ENCODE data around the gene COL4A6. TPM values are rescaled to one million over a fixed set of nuclear protein-coding genes. Genes with fewer than 3 reads are reported as not detected.

The COL4A6 gene
- 15.4 to 18.3 TPM (median 17.5 TPM) in 5 replicates for total RNA-seq (2022; extraction: Qiagen RNA extraction; ENCODE audit: low read depth)

DNA sequence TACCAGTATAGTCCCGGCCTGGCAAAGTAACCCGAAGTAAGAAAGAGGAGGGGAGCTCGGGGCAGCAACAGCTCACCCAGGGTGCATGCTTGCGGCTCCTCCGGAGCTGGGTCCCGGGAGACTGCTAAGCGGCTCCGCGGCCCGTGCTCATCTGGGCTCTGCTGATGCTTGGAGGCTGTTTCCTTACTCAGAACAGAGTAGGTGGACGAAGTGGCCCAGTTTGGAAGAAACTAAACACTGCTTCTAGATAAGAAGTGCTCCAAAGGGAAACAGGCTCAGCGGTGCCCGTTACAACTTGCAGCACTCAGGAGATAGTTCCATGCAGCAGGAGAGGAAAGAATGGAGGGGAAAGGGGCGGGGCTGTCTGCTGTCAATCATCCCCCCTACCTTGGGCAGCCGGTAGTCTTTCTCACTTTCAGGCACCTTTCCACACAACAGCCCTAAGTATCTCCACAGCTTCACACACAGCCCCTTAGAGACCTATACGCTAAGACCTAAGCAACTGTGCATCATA is at the start of gene COL4A6:
Gene COL4A6, minus strand, starts transcription at position 313 of the 514 bp plus-strand sequence. Its CDS starts 226 bp downstream, at position 87.

DNA sequence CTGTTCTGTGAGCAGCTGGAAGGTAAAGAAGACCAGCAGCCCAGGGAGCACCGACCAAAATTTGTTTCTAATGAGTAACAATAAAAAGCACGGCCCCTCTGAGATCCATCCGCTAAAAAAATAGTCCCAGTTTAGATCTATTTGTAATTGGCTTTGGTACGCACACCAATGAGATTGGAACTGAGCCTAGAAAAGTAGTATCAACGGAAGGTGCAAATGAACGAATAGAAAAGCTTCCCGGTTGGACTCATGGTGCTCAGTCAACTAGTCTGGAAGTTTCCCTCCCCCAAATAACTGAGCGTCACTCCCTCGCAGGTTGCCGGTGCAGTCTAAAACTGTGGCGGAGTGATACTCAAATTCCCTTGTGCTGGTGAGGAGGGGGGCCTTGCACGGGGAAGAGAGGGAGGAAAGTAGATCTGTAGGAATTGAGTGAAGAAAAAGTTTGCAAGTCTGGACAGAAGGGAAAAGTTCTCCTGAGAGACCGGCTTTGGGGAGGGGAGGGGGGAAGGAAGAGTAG is 1.3 kb upstream of the COL4A6 start, which contains the start of gene COL4A5:
Gene COL4A5, plus strand, starts transcription at position 413 of the 517 bp plus-strand sequence. CDS start 288 bp downstream, outside the sequence.

Other genes with a start within 250 kb of the COL4A6 start
- 10.2 to 14.2 TPM (median 13.7 TPM) in 5 replicates for gene COL4A5, start 1.4 kb upstream of the COL4A6 start, total RNA-seq (2022; extraction: Qiagen RNA extraction; ENCODE audit: low read depth)

All from A549 treated with DMSO at 1 μM for 4 hours (cell line).